Iris pigment epithelial cell (primary cell): Measurements from ENCODE around the gene CYTIP.

Experiments used
- DNase-seq: peaks from one replicate; pipeline ENCODE4 v3.0.0-alpha.2; 2011; ENCODE audit warnings: low read depth

The CYTIP gene

GRCh38 chr2:157443795-157444640 lies at the start of gene CYTIP:
CYTIP (minus strand) TSS chr2:157444089; CDS start chr2:157444020, 69 bp downstream.
- no peak for DNase-seq

DNA sequence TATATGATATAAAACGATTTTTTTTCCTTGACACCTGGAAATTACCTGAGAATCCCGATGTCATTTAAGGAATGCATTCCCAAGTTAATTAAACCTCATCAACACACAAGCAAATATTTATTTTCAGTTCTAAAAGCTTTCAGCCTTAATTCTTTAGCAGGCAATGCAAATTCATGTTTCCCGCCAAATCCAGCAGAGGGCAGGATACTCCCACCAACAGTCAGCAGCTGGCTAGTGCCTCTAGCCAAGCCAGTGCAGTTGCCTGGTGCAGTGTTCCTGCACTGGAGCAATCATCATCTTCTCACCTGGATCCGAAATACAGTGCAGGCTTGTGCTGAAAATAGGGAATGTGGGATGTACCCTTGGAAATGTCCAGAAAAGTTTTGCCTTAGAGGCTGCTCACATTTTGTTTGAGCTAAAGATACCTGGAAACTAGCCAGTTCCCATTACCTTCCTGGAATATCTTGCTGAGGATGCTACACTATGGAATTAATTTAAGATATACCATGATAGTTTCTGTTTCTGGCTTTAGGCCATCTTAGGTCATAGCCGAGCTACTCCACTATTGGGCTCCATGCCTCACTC lies 48.4 kb upstream of the CYTIP start:
- DNase-seq = peak; percentile 63

GRCh38 chr2:157489983-157490382 lies 46.1 kb upstream of the CYTIP start:
- no peak for DNase-seq

GRCh38 chr2:157488877-157489276 lies 45.0 kb upstream of the CYTIP start:
- DNase-seq = no peak

GRCh38 chr2:157487747-157488146 lies 43.9 kb upstream of the CYTIP start:
- DNase-seq = no peak

- DNase-seq = no peak
Measured at GRCh38 chr2:157487271-157487610, 43.4 kb upstream of the CYTIP start.

GRCh38 chr2:157486596-157487270 lies 42.8 kb upstream of the CYTIP start:
- DNase-seq = peak; percentile 23

GRCh38 chr2:157480182-157480961 lies 36.5 kb upstream of the CYTIP start:
- DNase-seq = peak; percentile 41

- no peak for DNase-seq
Measured at GRCh38 chr2:157479081-157480027, 35.5 kb upstream of the CYTIP start.

GRCh38 chr2:157477919-157478318 lies 34.0 kb upstream of the CYTIP start:
- DNase-seq = no peak

GRCh38 chr2:157476953-157477709 lies 33.2 kb upstream of the CYTIP start:
- DNase-seq = no peak

GRCh38 chr2:157475722-157476390 lies 32.0 kb upstream of the CYTIP start:
- DNase-seq = no peak

DNA sequence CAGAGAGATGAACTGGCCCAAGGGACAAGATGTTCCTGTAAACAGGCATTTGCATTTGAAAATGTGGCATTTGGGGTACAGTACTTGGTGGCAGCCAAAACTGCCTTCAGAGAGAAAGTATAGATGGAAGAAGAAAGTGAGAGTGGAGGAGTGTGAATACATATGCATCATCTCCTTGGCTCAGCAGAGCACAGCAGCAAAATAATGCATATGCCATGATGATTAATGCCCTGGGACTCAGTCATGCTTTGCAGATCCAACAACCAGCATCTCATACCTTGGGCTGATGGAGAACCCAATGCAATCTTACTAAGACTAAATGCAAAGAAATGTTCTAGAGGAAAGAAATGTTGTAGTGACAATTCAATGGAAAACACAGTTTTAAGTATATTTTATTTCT lies 29.7 kb upstream of the CYTIP start:
- no peak for DNase-seq

GRCh38 chr2:157471078-157471477 lies 27.2 kb upstream of the CYTIP start:
- no peak for DNase-seq

GRCh38 chr2:157470321-157470720 lies 26.4 kb upstream of the CYTIP start:
- no peak for DNase-seq

GRCh38 chr2:157469726-157470125 lies 25.8 kb upstream of the CYTIP start:
- DNase-seq = no peak

- DNase-seq = peak; percentile 66
Measured at GRCh38 chr2:157468931-157469708, 25.2 kb upstream of the CYTIP start.

DNA sequence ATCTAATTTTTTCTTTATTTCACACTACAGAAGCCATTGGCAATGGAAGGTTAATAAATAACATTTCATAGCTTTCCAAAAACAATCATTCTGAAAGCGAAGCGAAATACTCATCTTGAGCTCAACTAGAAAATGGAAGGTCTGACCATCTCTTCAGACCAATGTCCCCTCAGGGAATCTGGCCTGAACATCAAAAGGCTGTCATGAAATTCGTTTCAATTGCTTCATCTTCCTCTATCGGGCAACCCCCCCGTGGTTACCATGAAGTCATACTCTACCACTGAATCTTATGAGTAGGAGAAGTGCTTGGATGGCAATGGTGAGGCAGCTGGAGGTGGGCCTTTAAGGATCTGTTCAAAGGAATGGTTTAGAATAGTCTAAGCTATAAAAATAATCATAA lies 22.9 kb upstream of the CYTIP start:
- DNase-seq = no peak

DNA sequence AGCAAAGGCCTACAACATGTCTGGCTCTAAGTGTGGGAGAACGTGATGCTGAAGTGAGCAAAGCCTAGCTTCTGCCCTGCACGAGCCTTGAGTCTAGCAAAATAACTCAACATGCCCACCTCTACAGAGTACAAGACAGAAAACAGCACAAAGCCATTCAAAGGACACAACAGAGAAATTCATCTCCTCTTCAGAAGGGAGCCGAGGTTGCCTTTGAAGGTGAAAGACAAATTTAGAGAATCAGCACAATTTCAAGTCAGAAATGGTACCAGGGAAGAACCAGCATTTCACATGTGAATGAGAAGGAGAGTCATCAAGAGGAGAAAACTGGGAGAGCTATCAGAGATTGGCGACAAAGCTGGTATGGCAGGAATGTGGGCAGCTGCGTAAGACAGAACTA lies 21.7 kb upstream of the CYTIP start:
- DNase-seq = no peak
